H9 (cell line): Measurements from ENCODE around the gene GNG3. TPM values are rescaled to one million over a fixed set of nuclear protein-coding genes. Genes with fewer than 3 reads are reported as not detected.

Experiments
- DNase-seq: peaks from one replicate; pipeline ENCODE4 v3.0.0-alpha.2; 2017
- H2AFZ ChIP-seq: one replicate; pipeline ENCODE4 v1.6.1; 2013; ENCODE audit warnings: mild to moderate bottlenecking, low read length, control low read depth, moderate library complexity
- H2AK5ac ChIP-seq: 2 replicates; pipeline ENCODE4 v1.6.1; 2013; ENCODE audit warnings: low read length, control low read depth, mixed read lengths; ENCODE audit not compliant: insufficient read length
- H2BK120ac ChIP-seq: one replicate; pipeline ENCODE4 v1.6.1; 2013; ENCODE audit warnings: low read depth, mild to moderate bottlenecking, low read length, control low read depth, inconsistent platforms; ENCODE audit not compliant: poor library complexity, severe bottlenecking
- H2BK12ac ChIP-seq: 2 replicates; pipeline ENCODE4 v1.6.1; 2013; ENCODE audit warnings: low read length, control low read depth, mixed read lengths, low read depth; ENCODE audit not compliant: insufficient read length
- H2BK15ac ChIP-seq: 2 replicates; pipeline ENCODE4 v1.6.1; 2013; ENCODE audit warnings: low read depth, low read length, control low read depth
- H2BK20ac ChIP-seq: one replicate; pipeline ENCODE4 v1.6.1; 2013; ENCODE audit warnings: low read depth, mild to moderate bottlenecking, low read length, control low read depth, inconsistent platforms; ENCODE audit not compliant: poor library complexity, severe bottlenecking
- H2BK5ac ChIP-seq: 2 replicates; pipeline ENCODE4 v1.6.1; 2013; ENCODE audit warnings: low read length, control low read depth, mixed read lengths; ENCODE audit not compliant: insufficient read length
- H3K14ac ChIP-seq: 2 replicates; pipeline ENCODE4 v1.6.1; 2013; ENCODE audit warnings: low read length, control low read depth; ENCODE audit not compliant: insufficient read depth
- H3K18ac ChIP-seq: 2 replicates; pipeline ENCODE4 v1.6.1; 2013; ENCODE audit warnings: low read depth, mild to moderate bottlenecking, mixed read lengths, low read length, control low read depth; ENCODE audit not compliant: insufficient read length
- H3K23ac ChIP-seq: 2 replicates; pipeline ENCODE4 v1.6.1; 2013; ENCODE audit warnings: low read length, control low read depth, mixed read lengths, low read depth; ENCODE audit not compliant: insufficient read length
- H3K23me2 ChIP-seq: 2 replicates; pipeline ENCODE4 v1.6.1; 2013; ENCODE audit warnings: low read depth, mild to moderate bottlenecking, mixed read lengths, low read length, control low read depth; ENCODE audit not compliant: insufficient read length, poor library complexity, severe bottlenecking
- H3K27ac ChIP-seq: 2 replicates; pipeline ENCODE4 v1.5.1; 2013; ENCODE audit warnings: low read length, control low read depth, mixed read lengths, low read depth; ENCODE audit not compliant: insufficient read length
- H3K27me3 ChIP-seq: 2 replicates; pipeline ENCODE4 v1.6.1; 2013; ENCODE audit warnings: low read length, control low read depth, inconsistent platforms; ENCODE audit not compliant: insufficient read depth
- H3K4ac ChIP-seq: 2 replicates; pipeline ENCODE4 v1.6.1; 2013; ENCODE audit warnings: low read depth, mild to moderate bottlenecking, control low read depth, inconsistent platforms, low read length, moderate library complexity
- H3K4me1 ChIP-seq: 2 replicates; pipeline ENCODE4 v1.6.1; 2013; ENCODE audit warnings: low read length, control low read depth, inconsistent platforms; ENCODE audit not compliant: insufficient read depth
- H3K4me2 ChIP-seq: 2 replicates; pipeline ENCODE4 v1.6.1; 2013; ENCODE audit warnings: low read length, control low read depth, mixed read lengths; ENCODE audit not compliant: insufficient read length, insufficient read depth
- H3K56ac ChIP-seq: 2 replicates; pipeline ENCODE4 v1.6.1; 2013; ENCODE audit warnings: low read depth, mild to moderate bottlenecking, mixed read lengths, low read length, control low read depth; ENCODE audit not compliant: insufficient read length
- H3K79me1 ChIP-seq: 2 replicates; pipeline ENCODE4 v1.6.1; 2013; ENCODE audit warnings: low read depth, mild to moderate bottlenecking, moderate library complexity, low read length, control low read depth, inconsistent platforms; ENCODE audit not compliant: insufficient read depth, poor library complexity, severe bottlenecking
- H3K79me2 ChIP-seq: 2 replicates; pipeline ENCODE4 v1.6.1; 2013; ENCODE audit warnings: low read length, control low read depth, inconsistent platforms; ENCODE audit not compliant: insufficient read depth
- H3K9ac ChIP-seq: 2 replicates; pipeline ENCODE4 v1.6.1; 2013; ENCODE audit warnings: low read length, control low read depth, mixed read lengths; ENCODE audit not compliant: insufficient read length; ENCODE audit errors: extremely low read depth
- H3K9me3 ChIP-seq: one replicate; pipeline ENCODE4 v1.6.1; 2013; ENCODE audit warnings: low read depth, low read length, inconsistent platforms; ENCODE audit not compliant: control insufficient read depth
- H3T11ph ChIP-seq: one replicate; pipeline ENCODE4 v1.6.1; 2013; ENCODE audit warnings: mild to moderate bottlenecking, low read length, control low read depth, inconsistent platforms
- H4K20me1 ChIP-seq: one replicate; pipeline ENCODE4 v1.6.1; 2013; ENCODE audit not compliant: control insufficient read depth, insufficient read length, insufficient read depth
- H4K5ac ChIP-seq: 2 replicates; pipeline ENCODE4 v1.6.1; 2013; ENCODE audit warnings: low read depth, mild to moderate bottlenecking, mixed read lengths, low read length, control low read depth; ENCODE audit not compliant: insufficient read length
- H4K8ac ChIP-seq: replicated peaks from 2 replicates; pipeline ENCODE4 v1.6.1; 2013; ENCODE audit warnings: low read length, control low read depth, mixed read lengths, low read depth; ENCODE audit not compliant: insufficient read length
- H4K91ac ChIP-seq: 2 replicates; pipeline ENCODE4 v1.6.1; 2013; ENCODE audit warnings: low read depth, mild to moderate bottlenecking, moderate library complexity, mixed read lengths, low read length, control low read depth; ENCODE audit not compliant: insufficient read length
- H3K27ac Mint-ChIP-seq, 3 experiments: 2 replicates in 2 of 3; 3 replicates in 1 of 3; pipeline ENCODE4 v1.8.0; 2020 to 2021; ENCODE audit warnings: mixed read lengths in 3 of 3, mild to moderate bottlenecking in 1 of 3, moderate library complexity in 1 of 3
- H3K27me3 Mint-ChIP-seq: 2 replicates; pipeline ENCODE4 v1.8.0; 2021; ENCODE audit warnings: low read depth, mild to moderate bottlenecking, moderate library complexity, mixed read lengths
- H3K36me3 Mint-ChIP-seq, 3 experiments: 2 replicates in 2 of 3; 3 replicates in 1 of 3; pipeline ENCODE4 v1.8.0; 2020 to 2021; ENCODE audit warnings: low read depth in 3 of 3, mixed read lengths in 3 of 3; ENCODE audit not compliant: insufficient read depth in 1 of 3
- H3K4me1 Mint-ChIP-seq, 2 experiments: 2 replicates each; pipeline ENCODE4 v1.8.0; 2020; ENCODE audit warnings: mixed read lengths in 2 of 2
- H3K4me3 Mint-ChIP-seq, 2 experiments: 2 replicates in 1 of 2; 3 replicates in 1 of 2; pipeline ENCODE4 v1.8.0; 2020 to 2021; ENCODE audit warnings: mild to moderate bottlenecking in 2 of 2, mixed read lengths in 2 of 2, moderate library complexity in 1 of 2
- H3K9me3 Mint-ChIP-seq, 2 experiments: 2 replicates in 1 of 2; 3 replicates in 1 of 2; pipeline ENCODE4 v1.8.0; 2020; ENCODE audit warnings: mild to moderate bottlenecking in 2 of 2, mixed read lengths in 2 of 2, moderate library complexity in 1 of 2
- WGBS: extraction: QIAGEN DNeasy Blood & Tissue Kit; methylation state at CpG from one replicate; pipeline ENCODE4 v1.1.7; 2013; ENCODE audit warnings: missing lambda C conversion rate, low lambda C conversion rate, mixed read lengths; ENCODE audit not compliant: insufficient read length; ENCODE audit errors: extremely low coverage; 5-methylcytosine and 5-hydroxymethylcytosine counted together
- total RNA-seq: library from RNA; stranded (reverse); gene quantifications from 2 replicates; pipeline ENCODE4 v1.2.1, GENCODE V29; 2021
- TF ChIP-seq, protein P1 (sequence below): fragments of 200-600 bp; sonication (generic); conservative IDR thresholded peaks from 3 replicates; pipeline ENCODE4 v1.8.0; 2021; ENCODE audit warnings: antibody characterized with exemption, mild to moderate bottlenecking

GNG3 gene
- total RNA-seq, 1 experiment from 2014 or later = 3.2 TPM

DNA sequence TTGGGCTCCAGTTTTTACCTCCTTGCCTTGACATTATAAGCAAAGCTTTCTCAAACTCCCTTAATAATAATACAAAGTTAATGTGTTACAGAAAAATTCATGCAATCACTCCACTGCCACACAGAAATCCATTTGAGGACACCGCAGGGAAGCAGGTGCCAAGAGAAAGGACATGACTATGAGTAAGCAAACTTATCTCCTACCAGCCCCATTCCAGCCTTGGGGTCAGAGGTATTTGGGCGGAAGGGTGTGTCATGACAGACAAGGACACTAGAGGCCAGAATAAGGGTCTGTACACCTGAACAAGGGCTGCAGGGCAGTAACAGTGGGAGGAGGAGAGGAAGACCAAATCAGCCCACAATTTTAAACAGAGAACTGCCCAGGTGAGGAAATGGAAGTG is 5.9 kb downstream of the GNG3 start:
- H3K14ac ChIP-seq = no peak overlapping the region
- H4K91ac ChIP-seq = no peak overlapping the region
- H3T11ph ChIP-seq = no peak overlapping the region
- Mint-ChIP-seq H3K27ac (peak overlapping the region; percentile 70 to 89 (median 87); a peak in 6 of 7 replicates), H3K9me3 (no peaks in the 10 kb centered on the region; a peak in 1 of 5 replicates), H3K4me1 (peaks cover 27 to 52% of the 10 kb centered on the region in 2 experiments), H3K36me3 (peaks cover 46 to 80% (median 75%) of the 10 kb centered on the region in 3 experiments), H3K4me3 (peak overlapping the region in 1 of 2 experiments; percentile 33; a peak in 2 of 5 replicates), H3K27me3 (no peaks in the 10 kb centered on the region)
- no peak for DNase-seq
- H2BK5ac ChIP-seq = no peak overlapping the region
- H3K23me2 ChIP-seq = peaks cover 18% of the 10 kb centered on the region
- H3K79me1 ChIP-seq = peaks cover 2% of the 10 kb centered on the region
- no peak overlapping the region for H2BK120ac ChIP-seq
- H3K27me3 ChIP-seq = no peaks in the 10 kb centered on the region
- no peak overlapping the region for H3K4ac ChIP-seq
- H3K79me2 ChIP-seq = no peaks in the 10 kb centered on the region
- no peaks in the 10 kb centered on the region for H3K9me3 ChIP-seq
- H2AFZ ChIP-seq = no peak overlapping the region
- no CpG with 5 or more reads among the region's 2 CpGs for WGBS
- no peaks in the 10 kb centered on the region for H4K20me1 ChIP-seq
- no peak overlapping the region for H4K5ac ChIP-seq
- H3K4me2 ChIP-seq = no peak overlapping the region
- no peak overlapping the region for H2BK15ac ChIP-seq
- H2AK5ac ChIP-seq = no peak overlapping the region
- H2BK12ac ChIP-seq = no peak overlapping the region
- H3K23ac ChIP-seq = no peak overlapping the region
- no peak overlapping the region for H3K56ac ChIP-seq
- H3K9ac ChIP-seq = no peak overlapping the region
- no peak overlapping the region for H3K18ac ChIP-seq
- H2BK20ac ChIP-seq = no peak overlapping the region
- no peak overlapping the region for H4K8ac ChIP-seq
- H3K4me1 ChIP-seq = peaks cover 2% of the 10 kb centered on the region; the same call in 1 of the 2 replicates
- H3K27ac ChIP-seq = no peak overlapping the region
- TF ChIP-seq, protein P1, sequence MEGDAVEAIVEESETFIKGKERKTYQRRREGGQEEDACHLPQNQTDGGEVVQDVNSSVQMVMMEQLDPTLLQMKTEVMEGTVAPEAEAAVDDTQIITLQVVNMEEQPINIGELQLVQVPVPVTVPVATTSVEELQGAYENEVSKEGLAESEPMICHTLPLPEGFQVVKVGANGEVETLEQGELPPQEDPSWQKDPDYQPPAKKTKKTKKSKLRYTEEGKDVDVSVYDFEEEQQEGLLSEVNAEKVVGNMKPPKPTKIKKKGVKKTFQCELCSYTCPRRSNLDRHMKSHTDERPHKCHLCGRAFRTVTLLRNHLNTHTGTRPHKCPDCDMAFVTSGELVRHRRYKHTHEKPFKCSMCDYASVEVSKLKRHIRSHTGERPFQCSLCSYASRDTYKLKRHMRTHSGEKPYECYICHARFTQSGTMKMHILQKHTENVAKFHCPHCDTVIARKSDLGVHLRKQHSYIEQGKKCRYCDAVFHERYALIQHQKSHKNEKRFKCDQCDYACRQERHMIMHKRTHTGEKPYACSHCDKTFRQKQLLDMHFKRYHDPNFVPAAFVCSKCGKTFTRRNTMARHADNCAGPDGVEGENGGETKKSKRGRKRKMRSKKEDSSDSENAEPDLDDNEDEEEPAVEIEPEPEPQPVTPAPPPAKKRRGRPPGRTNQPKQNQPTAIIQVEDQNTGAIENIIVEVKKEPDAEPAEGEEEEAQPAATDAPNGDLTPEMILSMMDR = no peak
